Measurements from ENCODE around the gene CKM. TPM values are rescaled to one million over a fixed set of nuclear protein-coding genes. Genes with fewer than 3 reads are reported as not detected.

Gene CKM
- total RNA-seq, 1 donor from 2014 or later = not detected

DNA sequence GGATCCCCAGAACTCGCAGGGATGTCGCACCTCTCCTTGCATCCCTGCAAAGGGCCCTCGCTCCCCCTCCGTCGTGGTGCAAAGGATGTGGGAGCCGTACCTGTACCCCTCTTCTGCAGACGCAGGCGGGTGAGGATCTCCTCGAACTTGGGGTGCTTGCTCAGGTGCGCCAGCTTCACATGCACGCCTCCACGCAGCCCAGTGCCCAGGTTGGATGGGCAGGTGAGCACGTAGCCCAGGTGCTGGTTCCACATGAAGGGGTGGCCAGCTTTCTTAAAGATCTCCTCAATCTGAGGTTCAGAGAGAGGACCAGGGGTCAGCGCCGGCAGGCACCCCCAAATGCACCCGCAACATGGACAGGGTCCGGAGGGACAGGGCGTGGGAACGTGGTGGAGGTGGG lies 15.3 kb downstream of the CKM start:
- Mint-ChIP-seq H3K27ac (ENCODE audit: unreplicated experiment) (no peak overlapping the region), H3K36me3 (ENCODE audit: low read depth, unreplicated experiment) (peaks cover 7% of the 10 kb centered on the region), H3K9me3 (ENCODE audit: unreplicated experiment) (no peaks in the 10 kb centered on the region), H3K4me1 (ENCODE audit: low read depth, unreplicated experiment) (peaks cover 2% of the 10 kb centered on the region), H3K4me3 (ENCODE audit: unreplicated experiment) (no peak overlapping the region), H3K27me3 (ENCODE audit: low read depth, unreplicated experiment) (no peaks in the 10 kb centered on the region)
- H3K4me3 ChIP-seq (ENCODE audit: insufficient read depth, low read depth, low read length) = no peak overlapping the region
- no peak for DNase-seq (ENCODE audit: low read depth)
- no peak for FAIRE-seq
- H3K9ac ChIP-seq (ENCODE audit: low read length) = no peak overlapping the region
- TF ChIP-seq EZH2 (IDR thresholded peaks at IDR 0.05; ENCODE audit: insufficient read depth, low read length) = no peak
- TF ChIP-seq, protein P1, sequence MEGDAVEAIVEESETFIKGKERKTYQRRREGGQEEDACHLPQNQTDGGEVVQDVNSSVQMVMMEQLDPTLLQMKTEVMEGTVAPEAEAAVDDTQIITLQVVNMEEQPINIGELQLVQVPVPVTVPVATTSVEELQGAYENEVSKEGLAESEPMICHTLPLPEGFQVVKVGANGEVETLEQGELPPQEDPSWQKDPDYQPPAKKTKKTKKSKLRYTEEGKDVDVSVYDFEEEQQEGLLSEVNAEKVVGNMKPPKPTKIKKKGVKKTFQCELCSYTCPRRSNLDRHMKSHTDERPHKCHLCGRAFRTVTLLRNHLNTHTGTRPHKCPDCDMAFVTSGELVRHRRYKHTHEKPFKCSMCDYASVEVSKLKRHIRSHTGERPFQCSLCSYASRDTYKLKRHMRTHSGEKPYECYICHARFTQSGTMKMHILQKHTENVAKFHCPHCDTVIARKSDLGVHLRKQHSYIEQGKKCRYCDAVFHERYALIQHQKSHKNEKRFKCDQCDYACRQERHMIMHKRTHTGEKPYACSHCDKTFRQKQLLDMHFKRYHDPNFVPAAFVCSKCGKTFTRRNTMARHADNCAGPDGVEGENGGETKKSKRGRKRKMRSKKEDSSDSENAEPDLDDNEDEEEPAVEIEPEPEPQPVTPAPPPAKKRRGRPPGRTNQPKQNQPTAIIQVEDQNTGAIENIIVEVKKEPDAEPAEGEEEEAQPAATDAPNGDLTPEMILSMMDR (IDR thresholded peaks at IDR 0.05; ENCODE audit: insufficient read depth, low read depth, low read length) = no peak
- H3K36me3 ChIP-seq (ENCODE audit: insufficient read depth, low read length) = no peaks in the 10 kb centered on the region
- no peaks in the 10 kb centered on the region for H3K9me3 ChIP-seq (ENCODE audit: insufficient read depth, low read depth, low read length)
- no peak overlapping the region for H2AFZ ChIP-seq (ENCODE audit: low read depth, low read length)
- H3K4me2 ChIP-seq (ENCODE audit: low read length) = no peak overlapping the region
- H3K4me1 ChIP-seq (ENCODE audit: insufficient read depth, low read length) = peaks cover 3% of the 10 kb centered on the region
- H3K79me2 ChIP-seq (ENCODE audit: insufficient read depth, low read length) = no peaks in the 10 kb centered on the region
- H3K27ac ChIP-seq (ENCODE audit: low read depth, low read length) = no peak overlapping the region
- H4K20me1 ChIP-seq (ENCODE audit: insufficient read depth, low read length) = peaks cover 4% of the 10 kb centered on the region
- H3K27me3 ChIP-seq (ENCODE audit: insufficient read depth, low read length) = no peaks in the 10 kb centered on the region

DNA sequence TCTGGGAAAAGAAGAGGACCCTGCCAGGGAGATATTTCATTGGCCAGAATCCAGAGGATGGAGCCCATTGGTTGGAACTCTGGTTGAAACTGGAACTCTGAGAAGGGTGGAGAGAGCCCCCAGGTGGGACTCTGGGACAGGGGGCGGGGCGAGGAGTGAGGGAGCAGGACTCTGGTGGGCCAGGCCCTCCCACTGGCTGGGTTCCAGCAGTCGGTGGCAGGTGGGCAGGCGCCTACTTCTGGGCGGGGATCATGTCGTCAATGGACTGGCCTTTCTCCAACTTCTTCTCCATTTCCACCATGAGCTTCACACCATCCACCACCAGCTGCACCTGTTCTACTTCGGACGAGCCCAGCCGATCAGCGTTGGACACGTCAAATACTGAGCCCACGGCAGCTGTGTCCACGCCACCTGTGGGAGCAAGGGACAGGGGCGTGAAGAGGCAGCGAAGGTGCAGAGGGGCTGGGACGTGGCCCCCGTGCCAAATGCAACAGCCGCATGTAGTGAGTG lies 16.1 kb downstream of the CKM start:
- H3K4me2 ChIP-seq (ENCODE audit: low read length) = no peak overlapping the region
- peaks cover 3% of the 10 kb centered on the region for H3K4me1 ChIP-seq (ENCODE audit: insufficient read depth, low read length)
- TF ChIP-seq EZH2 (IDR thresholded peaks at IDR 0.05; ENCODE audit: insufficient read depth, low read length) = no peak
- TF ChIP-seq, protein P1 (IDR thresholded peaks at IDR 0.05; ENCODE audit: insufficient read depth, low read depth, low read length) = no peak
- no peak overlapping the region for H3K4me3 Mint-ChIP-seq (ENCODE audit: unreplicated experiment)
- no peak overlapping the region for H3K27ac ChIP-seq (ENCODE audit: low read depth, low read length)
- DNase-seq (ENCODE audit: low read depth) = no peak
- no peak overlapping the region for H2AFZ ChIP-seq (ENCODE audit: low read depth, low read length)
- H3K27me3 Mint-ChIP-seq (ENCODE audit: low read depth, unreplicated experiment) = no peaks in the 10 kb centered on the region
- H3K79me2 ChIP-seq (ENCODE audit: insufficient read depth, low read length) = no peaks in the 10 kb centered on the region
- H3K9ac ChIP-seq (ENCODE audit: low read length) = no peak overlapping the region
- peaks cover 2% of the 10 kb centered on the region for H3K4me1 Mint-ChIP-seq (ENCODE audit: low read depth, unreplicated experiment)
- no peaks in the 10 kb centered on the region for H3K9me3 Mint-ChIP-seq (ENCODE audit: unreplicated experiment)
- no peak overlapping the region for H3K4me3 ChIP-seq (ENCODE audit: insufficient read depth, low read depth, low read length)
- no peaks in the 10 kb centered on the region for H3K9me3 ChIP-seq (ENCODE audit: insufficient read depth, low read depth, low read length)
- H3K27ac Mint-ChIP-seq (ENCODE audit: unreplicated experiment) = no peak overlapping the region
- peaks cover 11% of the 10 kb centered on the region for H3K36me3 Mint-ChIP-seq (ENCODE audit: low read depth, unreplicated experiment)
- peaks cover 4% of the 10 kb centered on the region for H4K20me1 ChIP-seq (ENCODE audit: insufficient read depth, low read length)
- no peaks in the 10 kb centered on the region for H3K36me3 ChIP-seq (ENCODE audit: insufficient read depth, low read length)
- no peaks in the 10 kb centered on the region for H3K27me3 ChIP-seq (ENCODE audit: insufficient read depth, low read length)
- FAIRE-seq = no peak

DNA sequence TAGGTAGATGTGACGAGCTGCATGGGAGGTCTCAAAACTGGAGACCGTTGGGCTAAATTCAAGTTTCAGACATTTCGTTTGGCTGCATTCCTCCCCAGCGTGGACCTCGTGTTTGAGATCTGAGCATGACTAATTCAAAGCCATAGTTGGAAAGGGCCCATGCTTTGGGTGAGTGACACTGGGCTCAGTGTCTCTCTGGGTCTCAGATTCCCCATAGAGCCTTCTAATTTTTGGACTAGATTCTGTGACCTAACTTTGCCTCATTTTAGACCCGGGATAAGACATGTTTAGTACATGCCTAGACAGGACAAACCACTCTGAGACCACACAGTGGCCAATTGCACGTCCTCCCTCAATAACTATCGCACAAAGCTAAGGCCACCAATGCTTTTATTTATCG lies 16.6 kb downstream of the CKM start:
- TF ChIP-seq, protein P1 (IDR thresholded peaks at IDR 0.05; ENCODE audit: insufficient read depth, low read depth, low read length) = no peak
- TF ChIP-seq EZH2 (IDR thresholded peaks at IDR 0.05; ENCODE audit: insufficient read depth, low read length) = no peak
- H3K4me3 Mint-ChIP-seq (ENCODE audit: unreplicated experiment) = no peak overlapping the region
- no peak overlapping the region for H3K4me3 ChIP-seq (ENCODE audit: insufficient read depth, low read depth, low read length)
- no peaks in the 10 kb centered on the region for H3K36me3 ChIP-seq (ENCODE audit: insufficient read depth, low read length)
- no peaks in the 10 kb centered on the region for H3K27me3 ChIP-seq (ENCODE audit: insufficient read depth, low read length)
- H3K4me2 ChIP-seq (ENCODE audit: low read length) = no peak overlapping the region
- FAIRE-seq (no peak), DNase-seq (ENCODE audit: low read depth) (no peak)
- no peak overlapping the region for H3K27ac Mint-ChIP-seq (ENCODE audit: unreplicated experiment)
- H3K4me1 Mint-ChIP-seq (ENCODE audit: low read depth, unreplicated experiment) = peaks cover 2% of the 10 kb centered on the region
- H3K9me3 Mint-ChIP-seq (ENCODE audit: unreplicated experiment) = no peaks in the 10 kb centered on the region
- H3K36me3 Mint-ChIP-seq (ENCODE audit: low read depth, unreplicated experiment) = peaks cover 11% of the 10 kb centered on the region
- H3K9ac ChIP-seq (ENCODE audit: low read length) = no peak overlapping the region
- H3K79me2 ChIP-seq (ENCODE audit: insufficient read depth, low read length) = no peaks in the 10 kb centered on the region
- H3K9me3 ChIP-seq (ENCODE audit: insufficient read depth, low read depth, low read length) = no peaks in the 10 kb centered on the region
- no peaks in the 10 kb centered on the region for H3K27me3 Mint-ChIP-seq (ENCODE audit: low read depth, unreplicated experiment)
- no peak overlapping the region for H2AFZ ChIP-seq (ENCODE audit: low read depth, low read length)
- peaks cover 4% of the 10 kb centered on the region for H4K20me1 ChIP-seq (ENCODE audit: insufficient read depth, low read length)
- no peak overlapping the region for H3K27ac ChIP-seq (ENCODE audit: low read depth, low read length)
- H3K4me1 ChIP-seq (ENCODE audit: insufficient read depth, low read length) = peaks cover 3% of the 10 kb centered on the region

All from astrocyte (in vitro differentiated cells and primary cell).